HT-29 (cell line): ENCODE data around the gene GAS6. TPM values are rescaled to one million over a fixed set of nuclear protein-coding genes. Genes with fewer than 3 reads are reported as not detected.

ENCODE experiments used
- DNase-seq: peaks from one replicate; pipeline ENCODE4 v3.0.0-alpha.2; 2015; ENCODE audit warnings: low spot score
- total RNA-seq: library from RNA; depleted of rRNA; stranded (reverse); fragments of >200 nt; shearing (Covaris generic); gene quantifications from 2 replicates; pipeline ENCODE4 v1.2.3, GENCODE V29; 2014; rRNA removed

GAS6 gene
- total RNA-seq, 1 experiment from 2014 or later, result 1.4 TPM

GRCh38 chr13:113775451-113776145 is 88.3 kb downstream of the GAS6 start:
- DNase-seq, result no peak

- no peak for DNase-seq
These were observed 89.4 kb downstream of the GAS6 start for GRCh38 chr13:113774177-113775107.

GRCh38 chr13:113771709-113772331 is 92.1 kb downstream of the GAS6 start:
- peak; percentile 41 for DNase-seq

- DNase-seq, result no peak
These were observed 92.9 kb downstream of the GAS6 start for GRCh38 chr13:113770937-113771336.

Other genes with a start within 250 kb of the GAS6 start
- gene ATP4B, start 205.9 kb downstream of the GAS6 start, total RNA-seq, result not detected in 2 replicates
- 0.13 TPM in 1 of 2 replicates, not detected in the other for gene GRK1, start 196.9 kb downstream of the GAS6 start, total RNA-seq
- gene TMEM255B, start 104.8 kb downstream of the GAS6 start, total RNA-seq, result 0.81 and 1.6 TPM in 2 replicates
- 0.38 and 0.60 TPM in 2 replicates for gene C13orf46, start 110.0 kb upstream of the GAS6 start, total RNA-seq